Anterior cingulate cortex (tissue), 58 donors: ENCODE data around the gene LGR4.

Source experiments
- DNase-seq, 58 donors: peaks; one replicate each; lab custom pipeline; 2025; lab: John Stamatoyannopoulos, UW

Gene LGR4

DNA sequence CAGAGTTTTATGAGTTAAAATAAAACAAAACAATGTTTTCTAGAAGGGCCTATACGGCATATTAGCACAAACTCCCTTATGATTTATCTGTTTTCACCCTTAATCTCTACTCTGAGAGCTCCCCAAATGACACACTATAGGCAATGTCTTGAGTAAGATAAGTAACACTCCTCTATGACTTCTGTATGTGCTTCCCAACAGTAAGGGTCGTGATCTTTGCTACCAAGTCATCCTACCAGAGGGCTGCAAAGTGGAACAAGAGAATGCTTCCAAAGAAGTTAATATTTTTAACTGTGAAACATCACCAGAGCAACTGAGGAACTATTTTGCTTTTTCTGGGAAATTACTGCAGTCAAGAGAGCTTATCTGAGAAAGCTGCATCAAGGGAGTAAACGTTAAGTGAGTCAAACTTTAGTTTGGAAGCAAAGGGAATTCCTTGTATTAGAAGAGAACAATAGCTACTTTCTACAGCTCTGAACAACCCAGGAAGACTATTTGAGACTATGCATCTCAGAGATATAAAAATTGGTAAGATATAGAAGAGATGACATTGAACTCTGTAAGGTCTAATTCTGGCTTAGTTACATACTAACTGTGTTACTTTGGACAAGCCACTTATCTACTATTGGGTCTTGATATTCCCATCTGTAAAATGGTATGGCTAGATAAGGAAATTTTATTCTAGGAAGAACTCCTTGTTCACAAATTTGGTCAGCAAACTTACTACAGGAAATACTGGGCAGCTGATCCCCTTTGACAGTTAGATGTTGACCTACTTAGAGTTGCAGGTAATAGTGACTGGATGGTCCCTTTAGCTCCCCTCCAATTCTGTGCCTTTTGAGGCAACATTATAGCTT lies 65.9 kb downstream of the LGR4 start:
- DNase-seq: no peak

DNA sequence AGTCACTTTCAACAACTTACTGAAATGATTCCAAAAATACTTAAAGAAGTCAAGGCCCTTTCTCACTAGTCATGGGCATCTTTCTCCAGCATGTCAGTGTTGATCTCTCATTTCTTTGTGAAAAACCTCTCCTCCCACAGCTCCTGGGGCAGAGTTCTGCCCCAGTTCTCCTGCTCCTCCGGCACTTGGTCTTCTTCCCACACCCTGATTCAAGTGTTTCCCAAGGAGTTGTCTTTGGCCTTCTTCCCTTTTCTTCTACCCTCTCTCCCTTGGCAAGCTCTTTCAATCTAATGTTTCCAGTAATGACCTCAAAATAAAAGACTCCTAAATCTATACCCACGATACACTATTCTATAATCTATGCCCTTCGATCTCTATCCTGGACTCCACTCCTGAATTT lies 67.5 kb downstream of the LGR4 start:
- no peak for DNase-seq

DNA sequence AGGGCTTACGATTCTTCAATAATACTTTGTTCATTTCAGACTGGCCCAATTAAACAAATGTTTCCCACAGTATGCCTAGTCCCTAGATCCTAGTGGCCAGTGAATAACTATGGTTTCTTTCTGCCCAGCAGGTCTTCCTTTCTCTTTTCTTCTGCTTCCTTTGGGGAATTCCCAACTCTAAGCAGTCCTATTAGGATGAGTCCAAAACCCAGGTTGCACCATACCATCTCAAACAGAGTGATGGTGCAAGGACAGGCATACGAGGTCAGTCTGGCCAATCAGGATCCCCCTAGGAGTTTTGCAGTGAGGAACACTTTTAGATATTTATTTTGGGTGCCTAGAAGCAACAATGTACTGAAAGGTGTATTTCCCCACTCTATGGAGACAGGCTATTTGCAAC lies 68.2 kb downstream of the LGR4 start:
- no peak for DNase-seq

DNA sequence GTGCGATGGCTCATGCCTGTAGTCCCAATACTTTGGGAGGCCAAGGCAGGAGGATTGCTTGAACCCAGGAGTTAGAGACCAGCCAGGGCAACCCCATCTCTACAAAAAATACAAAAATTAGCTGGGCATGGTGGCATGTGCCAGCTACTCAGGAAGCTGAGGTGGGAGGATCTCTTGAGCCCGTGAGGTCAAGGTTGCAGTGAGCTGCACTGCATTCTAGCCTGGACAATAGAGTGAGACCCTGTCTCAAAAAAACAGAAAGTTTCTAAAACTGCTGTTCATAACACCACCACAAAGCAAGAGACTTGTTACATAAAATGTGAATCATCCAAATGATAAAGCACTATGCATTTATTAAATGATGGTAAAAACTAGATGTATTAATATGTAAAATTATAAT lies 69.4 kb downstream of the LGR4 start:
- DNase-seq: no peak

DNA sequence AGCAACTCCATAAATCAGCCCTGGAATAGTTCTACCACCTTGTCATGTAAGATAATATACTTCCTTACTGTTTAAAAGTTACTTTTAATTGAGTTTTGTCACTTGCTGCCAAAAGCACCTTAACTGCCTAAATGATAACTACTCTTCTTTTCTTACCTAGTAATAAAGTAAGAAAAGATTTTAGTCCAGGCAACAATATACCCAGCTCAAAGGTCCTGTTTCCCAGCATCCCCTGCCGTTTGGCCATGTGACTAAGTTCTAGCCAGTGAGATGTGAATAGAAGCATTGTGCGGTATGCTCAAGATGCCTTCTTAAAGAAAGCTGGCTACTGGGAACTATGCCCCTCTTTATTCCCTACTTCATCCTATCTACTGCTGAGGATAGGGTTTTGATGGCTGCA lies 70.1 kb downstream of the LGR4 start:
- DNase-seq: no peak

DNA sequence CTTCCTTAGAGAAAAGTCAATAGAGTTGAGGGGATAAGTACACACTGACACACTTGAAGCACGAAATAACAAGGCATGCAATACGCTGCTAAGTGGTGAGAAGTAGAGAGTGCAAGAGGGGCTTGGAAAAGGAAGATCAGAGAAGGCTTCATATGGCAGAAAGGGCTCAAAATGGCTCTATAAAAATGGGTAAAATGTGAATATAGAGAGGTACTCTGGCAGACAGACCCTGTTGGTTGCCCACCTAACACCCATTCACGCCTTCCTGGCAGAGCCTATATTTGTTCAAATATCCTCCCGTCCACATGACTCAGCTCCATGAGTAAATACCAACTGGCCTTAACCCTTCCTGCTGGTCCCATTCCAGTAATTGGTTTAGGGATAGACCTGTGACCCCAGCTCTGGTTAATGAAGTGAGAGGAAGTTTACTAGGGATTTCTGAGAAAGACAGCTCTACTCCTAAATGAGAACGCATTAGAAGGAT lies 70.7 kb downstream of the LGR4 start:
- no peak for DNase-seq

DNA sequence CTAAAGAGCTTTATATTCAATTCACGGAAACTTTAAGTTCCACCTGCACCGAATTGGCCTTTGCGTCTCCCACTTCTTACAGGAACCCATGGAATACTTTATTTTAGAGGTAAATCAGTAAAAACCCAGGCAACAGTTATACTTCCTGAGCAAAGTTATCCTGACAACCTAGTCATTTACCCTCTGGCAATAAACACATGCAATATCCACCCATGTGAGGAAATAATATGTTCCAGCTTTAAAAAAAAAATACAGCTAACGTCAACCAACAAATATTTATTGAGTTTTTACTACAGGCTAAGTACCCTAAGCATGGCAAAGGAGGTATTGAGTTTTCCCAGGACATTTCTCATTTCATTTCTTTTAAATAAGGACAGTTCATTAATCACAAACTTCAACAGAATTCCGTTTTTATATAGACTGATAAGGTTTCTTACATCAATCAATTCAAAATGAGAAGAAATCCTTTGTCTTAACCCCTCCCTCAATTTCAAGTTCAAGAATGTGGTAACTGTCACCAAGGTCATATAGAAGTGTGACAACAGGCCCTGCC lies 71.2 kb downstream of the LGR4 start:
- no peak for DNase-seq

DNA sequence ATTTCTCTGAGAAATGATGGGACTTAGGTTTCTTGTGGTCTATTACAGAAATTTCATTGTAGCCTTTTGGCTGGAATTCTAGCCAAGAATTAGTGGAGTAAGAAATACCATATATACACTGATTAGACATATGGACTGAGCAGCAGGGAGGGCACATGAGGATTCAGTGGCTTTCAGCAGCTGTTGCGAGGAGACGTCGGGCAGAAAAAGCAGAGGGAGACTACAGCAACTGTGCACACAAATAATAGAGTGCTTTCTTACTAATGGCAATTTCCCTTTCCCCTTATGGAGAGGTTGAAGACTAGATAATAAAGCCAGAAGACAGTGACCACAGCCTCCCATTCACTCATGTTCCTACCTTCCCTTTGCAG lies 74.2 kb downstream of the LGR4 start:
- DNase-seq: no peak

DNA sequence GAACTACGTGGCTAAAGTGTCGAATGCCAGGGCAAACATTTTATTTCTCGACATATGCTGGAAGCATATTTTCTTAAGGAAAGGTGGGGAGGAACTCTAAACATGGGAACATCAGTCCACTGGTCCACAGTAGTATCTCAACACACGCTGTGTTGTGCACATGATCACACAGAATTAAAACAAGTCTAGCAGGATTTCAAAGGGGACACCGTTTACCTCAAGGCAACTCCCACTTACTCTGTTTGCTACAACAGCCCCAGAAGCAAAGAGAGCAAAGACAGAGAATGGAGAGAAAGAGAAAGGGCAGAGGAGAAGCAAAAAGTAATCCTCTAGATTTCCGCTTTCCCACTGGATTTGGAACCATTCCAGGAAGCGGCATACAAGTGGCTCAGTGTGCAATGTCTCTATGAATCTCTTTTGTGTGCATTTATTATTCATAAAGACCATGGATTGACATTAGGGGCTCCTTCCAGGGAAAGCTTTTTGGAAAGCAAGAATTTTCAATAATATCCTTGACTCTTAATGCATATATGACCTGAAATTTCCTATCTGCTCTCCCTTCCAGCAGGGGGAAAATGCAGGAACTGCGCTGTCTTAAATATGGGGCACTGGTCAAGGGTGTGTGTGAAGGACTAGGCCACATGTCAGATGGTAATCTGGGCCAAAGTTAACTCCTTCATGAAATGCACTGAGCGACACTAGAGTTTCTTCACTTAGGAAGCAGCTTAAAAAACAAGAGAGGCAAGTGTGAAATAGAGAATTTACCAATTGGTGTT lies 74.8 kb downstream of the LGR4 start:
- no peak for DNase-seq

DNA sequence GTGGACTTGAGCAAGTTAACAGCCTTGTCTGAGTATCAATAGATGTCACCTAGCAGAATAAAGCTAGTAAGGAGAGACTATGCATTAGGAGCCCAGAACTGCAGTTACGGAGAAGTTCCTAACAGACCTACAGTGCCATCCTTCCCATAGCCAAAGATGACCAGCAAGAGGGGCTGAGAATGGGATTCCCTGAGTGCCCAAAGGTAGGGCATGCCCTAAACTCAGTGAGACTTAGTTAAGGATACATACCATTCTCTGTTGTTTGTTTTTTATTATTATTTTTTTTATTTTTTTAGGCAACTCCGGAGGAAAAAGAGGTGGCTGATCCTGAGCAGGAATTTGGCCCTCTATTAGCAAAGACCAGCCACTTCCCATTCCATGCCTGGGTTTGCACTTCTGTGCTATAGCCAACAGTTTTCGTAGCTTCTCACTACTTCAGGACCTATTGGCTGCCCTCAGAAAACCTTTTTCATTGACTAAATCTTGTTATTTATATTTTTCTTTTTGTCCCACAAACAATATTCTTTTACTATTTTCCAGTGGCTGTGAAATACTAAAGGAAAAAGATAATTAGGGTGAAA lies 76.2 kb downstream of the LGR4 start:
- DNase-seq: no peak

DNA sequence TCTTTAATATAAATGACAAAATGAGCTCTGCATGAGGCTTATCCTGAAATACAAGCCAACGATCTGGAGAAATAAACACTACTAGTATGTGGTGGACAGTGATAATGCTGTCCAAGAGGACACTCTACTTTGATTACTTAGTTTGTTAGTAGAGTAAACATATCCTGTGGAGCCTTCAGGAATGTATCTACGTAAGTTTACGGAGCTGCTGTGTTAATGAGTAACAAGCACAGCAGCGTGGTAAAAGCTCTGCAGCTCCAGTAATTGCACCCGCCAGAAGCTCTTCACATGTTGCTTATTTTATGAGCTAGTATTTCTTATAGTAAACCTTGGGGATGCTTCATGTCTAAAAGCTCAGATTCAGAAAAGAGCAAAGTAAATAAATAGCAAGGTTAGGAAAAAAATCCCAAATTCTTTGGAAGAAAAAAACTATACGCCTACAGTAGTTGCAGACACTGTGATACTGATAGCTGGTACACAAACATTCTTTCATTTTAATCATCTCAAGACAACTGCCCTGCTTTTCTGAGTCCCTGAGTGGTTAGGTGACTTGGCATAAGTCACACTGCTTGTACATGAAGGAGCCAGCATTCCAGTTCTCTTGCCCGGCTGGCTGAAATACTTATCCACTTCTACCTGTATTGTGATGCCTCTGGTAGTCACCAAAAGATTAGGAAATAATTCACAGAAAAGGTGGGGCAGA lies 76.9 kb downstream of the LGR4 start:
- no peak for DNase-seq

DNA sequence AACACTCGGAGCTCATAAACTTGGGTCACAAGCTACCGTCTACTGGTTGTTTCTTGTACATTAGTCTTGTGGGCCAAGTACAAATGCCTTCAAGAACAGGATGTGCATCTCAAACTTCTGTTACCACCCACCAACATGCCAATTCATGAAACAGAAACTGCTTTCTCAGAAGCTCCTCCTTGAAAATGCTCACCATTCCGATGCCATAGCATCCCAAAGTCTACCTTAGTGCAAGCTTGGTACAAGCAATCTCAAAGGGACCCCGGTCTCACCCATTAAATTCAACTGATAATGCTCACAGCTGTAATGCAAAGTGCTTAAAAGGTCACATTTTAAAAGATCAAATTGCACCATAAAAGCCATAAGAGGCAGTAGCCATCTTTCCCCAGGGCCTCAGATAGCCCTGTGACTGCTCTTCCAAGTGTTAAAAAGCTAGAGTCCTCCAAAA lies 77.8 kb downstream of the LGR4 start:
- DNase-seq: no peak

DNA sequence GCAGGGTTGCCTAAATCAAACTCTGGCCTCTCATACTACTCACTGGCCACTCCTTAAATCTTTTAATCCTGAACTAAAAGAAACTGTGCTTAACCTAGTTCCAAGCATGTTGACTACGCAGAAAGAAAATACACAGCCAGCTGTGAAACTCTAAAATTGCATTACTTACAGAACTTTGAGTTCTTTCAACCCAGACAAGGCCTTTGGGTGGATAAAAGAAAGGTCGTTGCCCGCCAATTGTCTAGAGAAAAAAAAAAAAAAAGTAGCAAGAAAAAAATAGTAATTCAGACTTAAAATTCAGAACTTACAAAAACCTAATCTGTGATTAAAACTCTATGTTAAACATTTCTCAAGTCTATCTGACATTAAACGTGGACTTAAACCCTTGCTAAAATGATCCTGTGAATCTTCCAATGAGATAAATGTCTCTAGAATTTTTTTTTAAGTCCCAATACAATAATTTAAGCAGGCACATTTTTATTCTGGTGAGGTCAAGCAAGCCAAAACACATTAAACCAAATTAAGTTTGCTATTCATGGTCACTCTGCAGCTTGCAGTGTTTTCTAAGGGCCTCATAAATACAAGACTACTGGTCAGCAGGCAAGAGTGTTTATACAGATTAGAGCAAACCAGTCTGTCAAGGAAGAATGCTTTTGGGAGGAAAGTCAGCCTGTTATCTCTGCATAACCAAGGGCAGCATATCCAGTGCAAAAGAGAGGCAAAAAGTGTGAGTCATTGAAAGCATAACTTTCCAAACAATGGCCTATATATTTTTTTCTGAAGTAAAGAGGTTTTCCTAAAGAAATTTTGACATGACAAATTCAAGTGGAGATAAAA lies 80.1 kb downstream of the LGR4 start:
- peak in 1 of 58 donors; percentile 3 for DNase-seq

DNA sequence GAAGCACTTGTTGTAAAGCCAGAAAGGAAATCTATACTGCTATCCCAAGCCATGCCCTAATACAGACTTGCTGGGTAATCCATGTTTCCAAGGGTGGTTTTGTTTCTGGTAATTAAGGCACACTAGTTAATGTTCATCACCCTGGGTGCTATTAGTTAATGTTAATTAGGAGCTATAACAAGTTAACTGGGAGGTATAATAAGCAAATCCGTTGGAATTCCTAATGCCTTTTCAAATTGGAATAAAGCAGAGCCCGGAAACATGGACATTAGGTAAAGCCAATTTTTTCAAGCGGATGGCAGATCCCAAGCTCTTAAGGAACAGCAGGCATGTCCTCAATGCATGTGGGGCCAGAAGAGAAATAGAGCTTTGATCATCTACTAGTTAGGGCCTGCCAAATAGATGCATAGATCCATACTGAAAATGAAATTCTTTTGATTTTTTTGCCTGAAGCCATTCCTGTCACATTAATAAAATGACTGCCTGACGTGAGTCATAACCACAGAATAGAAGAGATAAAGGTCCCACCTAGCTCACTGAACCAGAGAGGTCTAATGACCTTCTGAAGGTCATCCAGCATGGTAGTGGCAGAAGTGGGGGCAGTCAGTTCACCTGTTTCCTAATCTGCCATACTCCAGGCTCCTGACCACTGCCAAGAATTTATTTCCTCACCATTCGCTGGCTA lies 81.1 kb downstream of the LGR4 start:
- DNase-seq: no peak

DNA sequence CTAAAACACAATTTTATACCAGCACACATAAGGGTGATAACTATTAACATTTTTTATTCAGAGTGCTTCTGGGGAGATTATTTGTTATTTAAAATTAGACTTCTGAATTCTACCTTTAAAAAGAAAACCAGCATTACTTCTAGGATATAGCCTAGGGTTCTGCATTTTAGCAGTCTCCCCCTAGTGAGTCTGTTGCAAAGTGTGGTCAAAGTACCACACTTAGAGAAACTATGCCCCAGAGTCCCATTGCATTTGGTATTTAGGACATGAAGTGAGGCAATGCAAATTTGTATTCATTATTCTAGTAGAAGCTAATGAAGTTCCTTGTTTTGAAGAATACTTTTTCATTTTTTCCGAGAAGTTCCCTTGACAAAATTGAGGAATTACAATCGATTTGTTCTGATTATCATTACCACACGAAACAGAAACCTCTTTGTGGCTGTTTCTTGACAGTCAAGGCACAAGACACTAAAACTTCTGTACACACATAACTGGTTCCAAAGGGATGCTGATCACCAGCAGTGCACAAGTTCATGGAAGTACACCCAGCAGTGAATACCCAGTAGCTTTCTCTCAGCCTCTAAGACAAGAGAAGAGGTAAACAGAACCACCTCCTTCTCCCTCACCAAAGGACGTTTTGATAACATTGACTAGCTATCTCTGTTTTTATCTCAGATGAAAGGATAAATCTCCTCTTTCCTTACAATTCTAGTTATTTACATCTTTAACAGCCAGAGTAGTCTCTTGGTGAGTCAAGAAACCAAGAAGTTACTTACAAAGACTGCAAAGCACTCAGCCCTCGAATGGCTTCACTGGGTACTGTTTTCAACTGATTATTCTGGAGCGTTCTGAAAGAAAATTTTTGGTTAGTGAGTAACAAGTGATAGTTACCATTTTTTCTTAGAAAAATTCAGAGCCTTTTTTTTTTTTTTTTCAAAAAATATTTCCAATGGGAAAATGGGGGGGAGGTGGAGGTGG lies 82.0 kb downstream of the LGR4 start:
- no peak for DNase-seq

DNA sequence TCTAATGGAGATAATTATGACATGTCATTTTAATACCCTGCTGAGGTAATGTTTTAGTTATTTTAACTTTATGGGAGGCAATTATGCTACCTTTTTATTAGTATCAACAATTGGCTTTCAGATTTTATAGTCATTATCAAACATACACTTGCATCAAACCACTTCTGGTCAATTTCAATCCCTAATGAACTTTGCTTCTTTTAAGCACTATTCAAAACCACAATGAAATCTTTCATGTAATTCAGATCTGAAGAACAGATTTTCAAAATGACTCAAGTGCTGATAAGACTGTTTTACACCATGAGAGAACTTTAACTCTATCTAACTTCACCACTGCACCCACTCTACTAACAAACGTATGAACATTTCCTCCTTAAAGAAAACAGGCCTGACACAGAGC lies 83.7 kb downstream of the LGR4 start:
- DNase-seq: no peak

DNA sequence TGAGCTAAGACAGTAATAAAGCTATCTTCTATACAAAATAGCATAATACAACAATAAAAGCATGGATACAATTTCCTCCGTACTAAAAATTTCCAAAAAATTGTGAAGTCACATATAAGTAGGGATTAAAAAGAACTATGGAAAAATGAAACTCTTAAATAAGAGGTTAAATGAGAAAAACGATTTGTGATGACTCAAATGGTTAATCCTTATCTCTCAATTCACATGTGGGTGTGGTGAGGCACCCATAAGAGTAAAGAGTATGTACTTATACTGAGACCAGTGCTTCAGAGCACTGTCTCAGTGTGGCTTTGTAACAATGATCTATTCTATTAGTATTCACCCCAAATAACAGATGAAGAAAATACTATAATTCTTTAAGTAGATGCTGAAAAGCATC lies 84.6 kb downstream of the LGR4 start:
- DNase-seq: no peak

DNA sequence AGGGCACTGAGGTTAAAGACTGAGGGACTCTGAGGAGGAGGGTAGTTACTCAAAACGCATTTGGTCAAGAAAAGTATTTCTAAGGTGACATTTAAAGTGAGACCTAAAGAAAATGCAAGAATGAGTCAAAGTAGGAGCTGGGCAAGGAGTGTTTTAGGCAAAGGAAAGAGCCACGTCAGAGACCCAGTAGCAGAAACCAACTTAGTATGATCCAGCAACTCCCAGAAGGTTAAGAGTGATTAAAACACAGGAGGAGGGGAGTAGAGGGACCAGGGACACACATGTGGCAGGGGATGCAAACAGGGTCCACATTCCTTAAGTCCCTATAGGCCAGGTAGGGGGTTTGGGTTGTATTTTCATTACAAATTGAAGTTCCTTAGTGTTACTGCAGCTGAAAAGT lies 85.2 kb downstream of the LGR4 start:
- no peak for DNase-seq
